ENCODE data around the gene EIF4G1.

EIF4G1 gene

DNA sequence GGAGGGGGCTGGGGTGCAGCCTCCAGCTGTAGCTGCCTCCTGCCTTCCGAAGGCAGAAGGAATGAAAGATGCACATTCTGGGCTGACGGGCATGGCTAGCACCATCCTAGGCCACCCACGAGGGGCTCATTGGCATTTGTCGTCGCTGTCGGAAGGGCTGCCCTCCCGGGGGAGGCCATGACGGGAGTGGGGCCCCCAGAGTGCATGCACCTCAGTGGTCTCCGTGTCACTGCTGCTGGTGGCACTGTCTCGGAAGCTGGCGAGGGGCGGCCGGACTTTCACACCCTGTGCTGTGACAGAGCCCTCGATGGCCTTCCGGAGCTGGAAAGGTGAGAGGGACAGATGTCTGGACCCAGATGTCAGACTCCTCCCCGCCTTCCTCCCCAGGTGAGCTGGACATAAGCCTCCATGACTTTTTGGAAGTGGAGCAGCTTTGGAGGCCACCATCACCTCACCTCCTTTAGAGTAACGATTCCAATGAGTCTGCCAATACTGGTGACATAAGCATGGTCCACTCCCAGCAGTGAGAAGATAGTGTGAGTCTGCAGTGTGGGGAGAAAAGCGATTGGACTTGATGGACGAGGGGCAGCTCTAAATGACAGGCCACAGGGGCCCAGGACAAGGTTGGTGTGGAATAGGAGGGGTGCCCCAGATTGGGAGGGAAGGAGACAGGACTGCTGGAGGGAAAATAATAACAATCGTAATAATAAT is 32.2 kb downstream of the EIF4G1 start:
- Histone ChIP-seq H3K9me3 (ENCODE audit: insufficient read depth, low read depth, low read length) (no peaks in the 10 kb centered on the region), H3K4me1 (ENCODE audit: insufficient read depth, low read length, poor library complexity, severe bottlenecking) (no peaks in the 10 kb centered on the region), H3K9me2 (replicated peaks; ENCODE audit: low read depth, low read length) (no peaks in the 10 kb centered on the region), H4K20me1 (ENCODE audit: insufficient read depth, low read length, poor library complexity, severe bottlenecking) (no peaks in the 10 kb centered on the region), H2AFZ (ENCODE audit: low read length) (no peak overlapping the region), H3K4me3 (ENCODE audit: low read length, poor library complexity, severe bottlenecking) (no peak overlapping the region), H3K79me2 (ENCODE audit: insufficient read depth, low read length) (no peaks in the 10 kb centered on the region), H3K36me3 (ENCODE audit: insufficient read depth, low read length) (no peaks in the 10 kb centered on the region), H3K27me3 (ENCODE audit: insufficient read depth, low read length, poor library complexity, severe bottlenecking) (no peaks in the 10 kb centered on the region), H3K9ac (ENCODE audit: low read depth, low read length, poor library complexity, severe bottlenecking) (no peak overlapping the region), H3F3A (ENCODE audit: low read depth) (no peaks in the 10 kb centered on the region), H3K4me2 (ENCODE audit: low read depth, low read length, poor library complexity, severe bottlenecking) (no peak overlapping the region)
- TF ChIP-seq CTCF (conservative IDR thresholded peaks at IDR 0.05; ENCODE audit: low read length) (no peak), EZH2phosphoT487 (IDR thresholded peaks at IDR 0.05; ENCODE audit: borderline replicate concordance) (no peak)

DNA sequence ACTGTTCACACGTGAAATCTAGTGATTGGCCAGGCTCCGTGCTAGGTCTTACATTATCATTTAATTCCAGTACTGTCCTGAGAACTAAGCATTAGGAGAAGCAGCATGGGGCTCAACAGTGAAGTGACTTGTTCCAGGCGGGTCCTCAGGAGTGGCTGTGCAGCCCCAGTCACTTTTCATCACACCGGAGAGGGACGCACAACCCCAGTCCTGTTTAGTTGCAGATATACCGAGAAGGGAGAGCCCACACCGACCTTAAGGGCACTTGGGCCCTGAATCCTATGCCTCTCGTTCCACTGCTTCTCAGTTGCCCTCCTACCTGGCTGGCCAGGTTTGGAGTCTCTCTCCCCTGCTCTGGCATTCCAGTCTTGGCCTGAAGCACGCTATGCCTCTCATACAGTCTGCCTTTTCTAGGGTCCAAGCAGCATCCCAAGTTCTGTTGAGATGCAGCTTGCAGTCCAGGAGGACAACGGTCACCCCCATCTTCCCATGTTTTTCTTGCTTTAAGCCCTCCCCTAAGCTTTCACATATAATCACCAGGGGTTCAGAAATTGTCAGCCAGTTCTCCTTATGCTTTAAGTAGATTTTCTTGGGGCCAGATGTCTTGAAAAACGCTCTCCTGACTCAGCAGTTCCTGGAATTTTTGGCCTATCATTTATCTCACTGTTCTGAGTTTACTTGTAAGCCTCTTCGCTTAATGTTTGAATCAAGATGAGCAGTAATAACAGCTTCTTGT is 33.1 kb downstream of the EIF4G1 start:
- H3K4me3 ChIP-seq (ENCODE audit: low read length, poor library complexity, severe bottlenecking), result no peak overlapping the region
- no peaks in the 10 kb centered on the region for H4K20me1 ChIP-seq (ENCODE audit: insufficient read depth, low read length, poor library complexity, severe bottlenecking)
- no peaks in the 10 kb centered on the region for H3K4me1 ChIP-seq (ENCODE audit: insufficient read depth, low read length, poor library complexity, severe bottlenecking)
- H3K79me2 ChIP-seq (ENCODE audit: insufficient read depth, low read length), result no peaks in the 10 kb centered on the region
- no peak overlapping the region for H3K4me2 ChIP-seq (ENCODE audit: low read depth, low read length, poor library complexity, severe bottlenecking)
- no peak overlapping the region for H2AFZ ChIP-seq (ENCODE audit: low read length)
- no peaks in the 10 kb centered on the region for H3K36me3 ChIP-seq (ENCODE audit: insufficient read depth, low read length)
- no peak overlapping the region for H3K9ac ChIP-seq (ENCODE audit: low read depth, low read length, poor library complexity, severe bottlenecking)
- no peaks in the 10 kb centered on the region for H3K9me2 ChIP-seq (replicated peaks; ENCODE audit: low read depth, low read length)
- TF ChIP-seq CTCF (conservative IDR thresholded peaks at IDR 0.05; ENCODE audit: low read length) (no peak), EZH2phosphoT487 (IDR thresholded peaks at IDR 0.05; ENCODE audit: borderline replicate concordance) (no peak)
- H3K27me3 ChIP-seq (ENCODE audit: insufficient read depth, low read length, poor library complexity, severe bottlenecking), result no peaks in the 10 kb centered on the region
- no peaks in the 10 kb centered on the region for H3F3A ChIP-seq (ENCODE audit: low read depth)
- no peaks in the 10 kb centered on the region for H3K9me3 ChIP-seq (ENCODE audit: insufficient read depth, low read depth, low read length)

DNA sequence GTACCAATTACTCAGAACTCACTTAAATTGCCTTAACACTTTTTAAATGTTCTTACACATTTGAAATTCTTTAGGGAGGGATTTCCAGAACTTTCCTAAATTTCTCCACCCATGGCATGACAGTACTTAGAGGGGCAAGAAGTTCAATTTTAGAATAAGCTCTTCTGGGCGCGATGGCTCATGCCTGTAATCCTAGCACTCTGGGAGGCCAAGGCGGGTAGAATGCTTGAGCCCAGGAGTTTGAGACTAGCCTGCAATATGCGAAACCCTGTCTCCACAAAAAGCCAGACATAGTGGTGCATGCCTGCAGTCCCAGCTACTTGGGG is 33.6 kb downstream of the EIF4G1 start:
- Histone ChIP-seq H3K9me2 (replicated peaks; ENCODE audit: low read depth, low read length) (no peaks in the 10 kb centered on the region), H4K20me1 (ENCODE audit: insufficient read depth, low read length, poor library complexity, severe bottlenecking) (no peaks in the 10 kb centered on the region), H3K4me3 (ENCODE audit: low read length, poor library complexity, severe bottlenecking) (no peak overlapping the region), H2AFZ (ENCODE audit: low read length) (no peak overlapping the region), H3K4me1 (ENCODE audit: insufficient read depth, low read length, poor library complexity, severe bottlenecking) (no peaks in the 10 kb centered on the region), H3K79me2 (ENCODE audit: insufficient read depth, low read length) (no peaks in the 10 kb centered on the region), H3F3A (ENCODE audit: low read depth) (no peaks in the 10 kb centered on the region), H3K27me3 (ENCODE audit: insufficient read depth, low read length, poor library complexity, severe bottlenecking) (no peaks in the 10 kb centered on the region), H3K36me3 (ENCODE audit: insufficient read depth, low read length) (no peaks in the 10 kb centered on the region), H3K9ac (ENCODE audit: low read depth, low read length, poor library complexity, severe bottlenecking) (no peak overlapping the region), H3K9me3 (ENCODE audit: insufficient read depth, low read depth, low read length) (no peaks in the 10 kb centered on the region), H3K4me2 (ENCODE audit: low read depth, low read length, poor library complexity, severe bottlenecking) (no peak overlapping the region)
- TF ChIP-seq CTCF (conservative IDR thresholded peaks at IDR 0.05; ENCODE audit: low read length), result no peak
- TF ChIP-seq EZH2phosphoT487 (IDR thresholded peaks at IDR 0.05; ENCODE audit: borderline replicate concordance), result no peak
